Measurements from ENCODE around the gene TRMT2B.
"Not testable (repeated sequence)": the region's sequence is repeated elsewhere in the genome, so short reads cannot be mapped to it uniquely, and the experiment has no call there.

The TRMT2B gene

DNA sequence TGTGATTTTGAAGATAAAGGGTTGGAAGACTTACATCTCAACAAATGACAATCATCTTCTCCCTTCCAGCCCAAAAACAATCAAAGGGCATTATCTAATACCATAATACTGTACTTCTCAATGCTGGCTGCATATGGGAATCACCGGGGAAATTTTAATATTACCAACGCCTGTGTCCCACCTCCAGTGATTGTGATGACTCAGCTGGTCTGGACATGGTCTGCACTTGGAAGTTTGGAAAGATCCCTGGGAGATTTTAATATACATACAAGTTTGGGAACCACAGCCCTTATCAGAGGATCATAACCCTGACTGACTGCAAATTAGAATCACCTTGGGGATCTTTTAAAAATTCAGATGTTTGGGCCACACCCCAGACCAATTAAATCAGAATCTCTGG, 52.5 kb downstream of the TRMT2B start:
- no peak for DNase-seq

DNA sequence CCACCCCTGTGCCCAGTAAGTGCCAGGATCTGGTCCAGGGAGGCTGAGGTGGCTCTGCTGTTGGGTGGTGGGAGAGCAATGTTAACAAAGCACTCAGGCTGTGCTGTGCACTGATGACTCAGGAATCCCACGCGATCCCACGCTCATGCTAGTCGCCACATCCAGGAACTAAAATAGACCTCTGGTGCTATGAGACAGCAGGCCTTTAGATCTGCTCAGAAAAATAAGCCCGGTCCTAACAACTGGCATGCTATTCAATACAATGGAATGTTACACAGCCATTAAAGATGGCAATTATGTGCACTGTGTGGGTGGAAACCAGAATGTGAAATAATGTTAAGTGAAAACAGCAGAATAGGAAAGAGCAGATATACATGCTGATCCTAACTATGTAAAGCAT, 56.4 kb downstream of the TRMT2B start:
- DNase-seq: no peak

GRCh38 chrX:100994352-100995281, 57.3 kb downstream of the TRMT2B start:
- DNase-seq: no peak

DNA sequence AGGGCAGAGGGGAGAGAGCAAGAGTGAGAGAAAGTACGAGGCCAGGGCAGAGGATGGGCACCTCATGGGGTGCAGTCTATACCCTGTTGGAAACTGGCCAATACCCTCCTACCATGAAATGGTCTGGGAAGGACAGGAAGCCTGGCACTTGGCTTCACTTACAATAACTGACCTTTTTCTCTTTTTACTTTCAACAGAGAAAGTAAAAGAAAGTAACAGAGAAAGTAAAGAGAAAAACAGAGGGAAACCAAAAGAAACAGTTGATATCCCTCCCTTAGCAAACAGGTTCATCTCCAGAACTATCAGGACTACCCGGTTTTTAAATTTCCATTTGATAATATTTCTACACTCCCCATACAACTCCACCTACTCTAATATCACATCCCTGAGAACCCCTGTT, 61.8 kb downstream of the TRMT2B start:
- no peak for DNase-seq

GRCh38 chrX:100984818-100985217, 67.1 kb downstream of the TRMT2B start:
- no peak for DNase-seq

- DNase-seq: not testable (repeated sequence)
These were observed 70.4 kb downstream of the TRMT2B start for GRCh38 chrX:100981498-100981845.

GRCh38 chrX:100980608-100981497, 71.1 kb downstream of the TRMT2B start:
- no peak for DNase-seq

DNA sequence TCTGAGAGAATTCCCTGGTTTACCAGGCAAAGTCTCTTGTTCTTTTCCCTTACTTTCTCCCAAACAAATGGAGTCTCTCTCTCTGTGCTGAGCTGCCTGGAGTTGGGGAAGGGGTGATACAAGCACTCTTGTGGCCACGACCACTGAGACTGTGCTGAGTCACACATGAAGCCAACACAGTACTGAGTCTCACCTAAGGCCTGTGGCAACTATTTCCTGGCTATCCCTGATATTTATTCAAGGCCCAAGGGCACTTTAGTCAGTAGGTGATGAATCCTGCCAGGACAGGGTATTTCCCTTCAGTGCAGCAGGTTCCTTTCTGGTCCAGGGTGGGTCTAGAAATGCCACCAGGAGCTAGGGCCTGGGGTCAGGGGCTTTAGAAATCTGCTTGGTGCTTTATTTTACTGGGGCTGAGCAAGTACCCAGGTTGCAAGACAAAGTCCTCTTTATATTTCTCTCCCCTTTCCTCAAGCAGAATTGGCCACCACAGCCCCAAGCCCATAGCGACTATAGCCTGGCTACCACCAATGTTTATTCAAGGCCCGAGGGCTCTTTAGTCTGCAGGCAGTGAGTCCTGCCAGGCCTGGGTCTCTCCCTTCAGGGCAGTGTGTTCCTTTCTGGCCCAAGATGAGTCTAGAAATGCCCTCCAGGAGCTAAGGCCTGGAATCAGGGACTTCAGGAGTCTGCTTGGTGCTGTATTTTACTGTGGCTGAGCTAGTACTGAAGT, 71.9 kb downstream of the TRMT2B start:
- DNase-seq: no peak

GRCh38 chrX:100976211-100976610, 75.7 kb downstream of the TRMT2B start:
- DNase-seq: no peak

GRCh38 chrX:100975212-100975611, 76.7 kb downstream of the TRMT2B start:
- DNase-seq: no peak

GRCh38 chrX:100973411-100973810, 78.5 kb downstream of the TRMT2B start:
- DNase-seq: no peak

- no peak for DNase-seq
These were observed 82.0 kb downstream of the TRMT2B start for GRCh38 chrX:100969936-100970335.

DNA sequence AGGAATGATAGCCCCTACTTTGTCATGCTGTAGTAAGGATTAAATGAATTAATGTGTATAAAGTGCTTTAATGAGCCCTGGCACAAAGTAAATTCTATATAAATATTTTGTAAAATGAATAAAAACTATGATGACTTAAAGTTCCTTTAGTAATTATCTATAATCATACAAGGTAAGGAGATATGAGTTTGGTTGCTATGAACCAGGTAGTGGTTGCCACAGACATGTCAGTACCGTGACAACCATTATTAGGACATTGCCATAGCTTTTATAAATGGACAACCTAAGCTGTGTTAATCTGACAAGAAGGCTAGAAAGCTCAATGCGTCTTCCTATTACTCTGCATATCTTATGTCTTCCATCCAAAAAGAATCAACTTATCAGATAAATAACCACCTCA, 82.5 kb downstream of the TRMT2B start, which contains the start of gene ARL13A:
TSS of gene ARL13A (plus strand) at position 301 of the 400 bp plus-strand sequence. CDS start 3,982 bp downstream, outside the sequence.
- no peak for DNase-seq

GRCh38 chrX:100964362-100964761, 87.5 kb downstream of the TRMT2B start:
- DNase-seq: no peak

DNA sequence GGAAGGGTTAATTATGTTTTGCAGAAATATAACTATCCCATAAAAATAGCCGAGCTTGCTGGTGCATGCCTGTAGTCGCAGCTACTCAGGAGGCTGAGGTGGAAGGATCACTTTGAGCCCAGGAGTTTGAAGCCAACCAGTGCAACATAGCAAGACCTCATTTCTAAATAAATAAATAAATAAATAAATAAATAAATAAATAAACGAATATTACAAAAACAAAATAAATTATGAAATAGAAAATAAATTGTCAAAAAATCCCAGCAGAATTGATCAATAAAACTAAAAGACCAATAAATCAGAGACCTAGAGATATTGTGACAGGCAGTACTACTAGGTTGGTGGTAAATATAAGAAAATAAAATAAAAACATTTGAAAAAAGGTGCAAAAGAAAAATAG, 89.1 kb downstream of the TRMT2B start:
- DNase-seq: no peak

Measured in activated CD4-positive, CD25-positive, alpha-beta regulatory T cell (primary cell).